ENCODE results near the gene DDX39A. TPM values are rescaled to one million over a fixed set of nuclear protein-coding genes. Genes with fewer than 3 reads are reported as not detected.

DDX39A gene
- total and polyA plus RNA-seq, 2 of the 8 experiments (the other 6 are each of a cell fraction or from before 2014, with no cell fraction given), result 139 TPM

GRCh38 chr19:14367016-14367415 is 52.1 kb downstream of the DDX39A start:
- Histone ChIP-seq H3K23me2 (ENCODE audit: low read depth, low read length) (no peaks in the 10 kb centered on the region), H3K9me3 (ENCODE audit: insufficient read depth in 2 of 2, low read depth in 1 of 2, low read length in 1 of 2) (no peaks in the 10 kb centered on the region), H3K4ac (replicated peaks; ENCODE audit: insufficient read length, low read depth, low read length) (no peak overlapping the region), H3K27me3 (replicated peaks in 1 of 4; ENCODE audit: control insufficient read depth in 3 of 4, extremely low read depth in 1 of 4, insufficient read depth in 3 of 4, low read length in 3 of 4) (no peaks in the 10 kb centered on the region), H4K20me1 (replicated peaks in 1 of 2; ENCODE audit: control insufficient read depth in 1 of 2, insufficient read depth in 2 of 2, low read length in 2 of 2) (no peaks in the 10 kb centered on the region), H3K4me3 (ENCODE audit: extremely low read depth in 1 of 4, insufficient read depth in 2 of 4, low read depth in 3 of 4, low read length in 4 of 4) (no peak overlapping the region), H2BK12ac (ENCODE audit: low read depth, low read length) (no peak overlapping the region), H2BK15ac (ENCODE audit: low read length) (no peak overlapping the region), H4K91ac (replicated peaks; ENCODE audit: insufficient read length, low read length) (no peak overlapping the region), H3K36me3 (ENCODE audit: control insufficient read depth in 2 of 4, insufficient read depth in 4 of 4, low read length in 3 of 4) (no peaks in the 10 kb centered on the region), H3K56ac (replicated peaks; ENCODE audit: insufficient read length, low read depth, low read length) (no peak overlapping the region), H2BK20ac (ENCODE audit: low read length) (no peak overlapping the region), H3K23ac (ENCODE audit: insufficient read length) (no peak overlapping the region), H2BK5ac (ENCODE audit: low read depth, low read length) (no peak overlapping the region), H2BK120ac (replicated peaks; ENCODE audit: low read depth, low read length) (no peak overlapping the region), H3K4me2 (ENCODE audit: insufficient read depth in 1 of 2, low read depth in 2 of 2, low read length in 2 of 2) (no peak overlapping the region; a peak in 1 of 4 replicates), H2AFZ (ENCODE audit: low read length) (peak overlapping the region; percentile 89), H3K79me2 (ENCODE audit: control insufficient read depth in 1 of 2, insufficient read depth in 2 of 2, low read length in 2 of 2) (no peaks in the 10 kb centered on the region), H3K14ac (ENCODE audit: insufficient read length) (no peak overlapping the region), H3K79me1 (ENCODE audit: low read depth, low read length) (no peaks in the 10 kb centered on the region), H3K18ac (ENCODE audit: extremely low read depth, low read length) (no peak overlapping the region), H3K9ac (replicated peaks in 1 of 4; ENCODE audit: extremely low read depth in 1 of 4, low read depth in 3 of 4, low read length in 3 of 4) (no peak overlapping the region), H3K4me1 (replicated peaks in 1 of 4; ENCODE audit: control insufficient read depth in 3 of 4, insufficient read depth in 4 of 4, low read length in 3 of 4) (peaks cover 0 to 5% (median 2%) of the 10 kb centered on the region in 4 experiments; a peak in 3 of 7 replicates), H4K8ac (ENCODE audit: extremely low read depth, insufficient read depth, low read length) (no peak overlapping the region), H3K27ac (ENCODE audit: low read depth, low read length) (no peak overlapping the region), H4K5ac (ENCODE audit: insufficient read length, low read depth, low read length) (no peak overlapping the region), H2AK5ac (ENCODE audit: low read depth, low read length) (no peak overlapping the region)
- WGBS, 2 experiments (ENCODE audit: extremely low coverage in 1 of 2, insufficient coverage in 1 of 2, insufficient read length in 1 of 2, insufficient replicate concordance in 2 of 2, low coverage in 1 of 2, low lambda C conversion rate in 2 of 2, missing lambda C conversion rate in 1 of 2), result 94% methylated on average over 10 of the region's 10 CpGs; no CpG with 5 or more reads in 1 of the 2 experiments
- no peak for DNase-seq (ENCODE audit: low read depth in 1 of 2, low spot score in 2 of 2)
- ChIA-PET POLR2A (ENCODE audit: partially characterized antibody) (interaction anchor here (1.3 to 2.0 kb wide), 5 partner anchors 9 to 40 kb away, joined by 3 to 11 read pairs (median 4); partner anchors contain the start of gene ADGRE5), CTCF (ENCODE audit: partially characterized antibody) (interaction anchor here (0.8 to 10.3 kb wide), 7 partner anchors 10 to 169 kb away, joined by 3 to 114 read pairs (median 4); partner anchors contain the start of gene ADGRE5)
- no peak for FAIRE-seq
- TF ChIP-seq HDAC2 (IDR thresholded peaks at IDR 0.05; ENCODE audit: borderline replicate concordance in 1 of 2, low read depth in 2 of 2, low read length in 2 of 2), result no peak
- TF ChIP-seq, protein P1, sequence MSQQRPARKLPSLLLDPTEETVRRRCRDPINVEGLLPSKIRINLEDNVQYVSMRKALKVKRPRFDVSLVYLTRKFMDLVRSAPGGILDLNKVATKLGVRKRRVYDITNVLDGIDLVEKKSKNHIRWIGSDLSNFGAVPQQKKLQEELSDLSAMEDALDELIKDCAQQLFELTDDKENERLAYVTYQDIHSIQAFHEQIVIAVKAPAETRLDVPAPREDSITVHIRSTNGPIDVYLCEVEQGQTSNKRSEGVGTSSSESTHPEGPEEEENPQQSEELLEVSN (IDR thresholded peaks at IDR 0.05), result no peak
- TF ChIP-seq JUN (IDR thresholded peaks at IDR 0.05; ENCODE audit: low read depth, low read length), result no peak
- TF ChIP-seq POU5F1 (IDR thresholded peaks at IDR 0.05; ENCODE audit: low read depth, low read length), result no peak
- no peak for TF ChIP-seq SIRT6 (IDR thresholded peaks at IDR 0.05; ENCODE audit: low read length)
- no peak for TF ChIP-seq EGR1 (IDR thresholded peaks at IDR 0.05; ENCODE audit: borderline replicate concordance, low read depth, low read length)
- TF ChIP-seq RFX5 (IDR thresholded peaks at IDR 0.05; ENCODE audit: borderline replicate concordance, low read depth, low read length), result no peak
- no peak for TF ChIP-seq TBP (IDR thresholded peaks at IDR 0.05; ENCODE audit: low read depth, low read length)
- no peak for TF ChIP-seq ZNF274 (IDR thresholded peaks at IDR 0.05; ENCODE audit: borderline replicate concordance, extremely low read depth, low read length)
- no peak for TF ChIP-seq TAF1 (IDR thresholded peaks at IDR 0.05; ENCODE audit: low read depth, low read length)
- no peak for TF ChIP-seq BRCA1 (IDR thresholded peaks at IDR 0.05; ENCODE audit: low read depth, low read length)
- TF ChIP-seq CEBPB (IDR thresholded peaks at IDR 0.05; ENCODE audit: low read depth, low read length), result no peak
- no peak for TF ChIP-seq RAD21 (IDR thresholded peaks at IDR 0.05 in 1 of 2, conservative IDR thresholded peaks at IDR 0.05 in 1 of 2; ENCODE audit: low read depth in 2 of 2, low read length in 2 of 2)
- no peak for TF ChIP-seq RXRA (IDR thresholded peaks at IDR 0.05; ENCODE audit: insufficient read depth, low read depth, low read length)

Data from H1 (cell line).